OCI-LY7 (cell line): ENCODE measurements around the gene CEP112. TPM values are rescaled to one million over a fixed set of nuclear protein-coding genes. Genes with fewer than 3 reads are reported as not detected.

ENCODE experiments used
- BruUV-seq: library from RNA; stranded (reverse); fragments of 400-500 nt; replicated peaks from 2 replicates; lab custom pipeline; 2021; lab: Mats Ljungman, UMichigan
- CTCF ChIA-PET: fragments of 300-600 bp; sonication (Branson Sonifier 250); formaldehyde crosslinking; loops from one replicate; lab custom pipeline; 2022; ENCODE audit warnings: antibody characterized with exemption; ENCODE audit not compliant: unreplicated experiment; lab: Charles Lee
- POLR2A ChIA-PET: fragments of 300-600 bp; sonication (Branson Sonifier 250); formaldehyde crosslinking; loops from one replicate; lab custom pipeline; 2022; ENCODE audit warnings: antibody characterized with exemption; lab: Charles Lee
- DNase-seq: peaks from one replicate; pipeline ENCODE4 v3.0.0-alpha.2; 2015; ENCODE audit warnings: low spot score
- H2AFZ ChIP-seq: fragments of 200-600 bp; sonication (generic), shearing (Covaris generic); 2 replicates; pipeline ENCODE4 v1.6.1; 2014; ENCODE audit warnings: mild to moderate bottlenecking, antibody characterized with exemption, low read length, moderate library complexity
- H3K27ac ChIP-seq: fragments of 200-600 bp; sonication (generic); 2 replicates; pipeline ENCODE4 v1.5.1; 2014; ENCODE audit warnings: mixed run types, low read depth, mild to moderate bottlenecking, moderate library complexity, low read length, inconsistent platforms; ENCODE audit not compliant: poor library complexity, severe bottlenecking
- H3K36me3 ChIP-seq: fragments of 200-600 bp; sonication (generic); 2 replicates; pipeline ENCODE4 v1.6.1; 2014; ENCODE audit warnings: mild to moderate bottlenecking, antibody characterized with exemption, low read length, moderate library complexity, mixed read lengths; ENCODE audit not compliant: insufficient read depth
- H3K4me1 ChIP-seq: fragments of 200-600 bp; sonication (generic); 2 replicates; pipeline ENCODE4 v1.5.1; 2014; ENCODE audit warnings: mild to moderate bottlenecking, low read length; ENCODE audit not compliant: insufficient read depth, poor library complexity, severe bottlenecking
- H3K4me2 ChIP-seq: fragments of 200-600 bp; sonication (generic); 2 replicates; pipeline ENCODE4 v1.6.1; 2014; ENCODE audit warnings: mild to moderate bottlenecking, low read length
- H3K4me3 ChIP-seq: fragments of 200-600 bp; sonication (generic); 2 replicates; pipeline ENCODE4 v1.5.1; 2014; ENCODE audit warnings: mild to moderate bottlenecking, low read depth, low read length; ENCODE audit not compliant: poor library complexity, severe bottlenecking
- H3K79me2 ChIP-seq: fragments of 200-600 bp; sonication (generic); 2 replicates; pipeline ENCODE4 v1.6.1; 2016; ENCODE audit warnings: low read depth, mild to moderate bottlenecking, low read length, moderate library complexity, mixed read lengths; ENCODE audit not compliant: insufficient read depth
- H3K9me2 ChIP-seq: fragments of 200-600 bp; sonication (generic); 2 replicates; pipeline ENCODE4 v1.6.1; 2016; ENCODE audit warnings: mild to moderate bottlenecking, low read length, mixed read lengths; ENCODE audit not compliant: insufficient read depth
- H3K9me3 ChIP-seq: fragments of 200-600 bp; sonication (generic); 2 replicates; pipeline ENCODE4 v1.6.1; 2014; ENCODE audit warnings: mild to moderate bottlenecking, mixed run types, low read length, mixed read lengths
- H4K20me1 ChIP-seq: fragments of 200-600 bp; sonication (generic); 2 replicates; pipeline ENCODE4 v1.6.1; 2014; ENCODE audit warnings: mild to moderate bottlenecking, antibody characterized with exemption, low read length, moderate library complexity, mixed read lengths; ENCODE audit not compliant: insufficient read depth
- CTCF ChIP-seq: fragments of 200-600 bp; sonication (generic); conservative IDR thresholded peaks from 2 replicates; pipeline ENCODE4 v1.5.1; 2014; ENCODE audit warnings: mild to moderate bottlenecking, antibody characterized with exemption, low read length, moderate library complexity, mixed read lengths
- EZH2phosphoT487 ChIP-seq: fragments of 200-600 bp; sonication (generic); IDR thresholded peaks from 2 replicates; pipeline ENCODE4 v1.6.1; 2018; ENCODE audit warnings: low read depth, borderline replicate concordance, mild to moderate bottlenecking, mixed run types, antibody characterized with exemption, low read length, moderate library complexity, mixed read lengths
- intact Hi-C: fragments of 100-400 bp; cut with micrococcal nuclease; formaldehyde crosslinking; loops from one replicate; pipeline ENCODE4 v1.10.0; 2022; ENCODE audit not compliant: unreplicated experiment
- total RNA-seq, 2 experiments: library from RNA; depleted of rRNA in 1 of 2; stranded (reverse); fragments of >200 nt in 1 of 2; shearing (Covaris generic) in 1 of 2; gene quantifications; 2 replicates each; pipeline ENCODE4 v1.2.3, GENCODE V29; 2014 to 2022

CEP112 gene
- total RNA-seq, 2 experiments from 2014 or later: 2.7 to 6.9 TPM

GRCh38 chr17:65885541-65886312 is 306.2 kb downstream of the CEP112 start:
- ChIA-PET CTCF (no interaction called here), POLR2A (no interaction called here)
- Histone ChIP-seq H3K36me3 (no peaks in the 10 kb centered on the region), H3K4me1 (no peaks in the 10 kb centered on the region), H3K9me3 (no peaks in the 10 kb centered on the region), H3K9me2 (no peaks in the 10 kb centered on the region), H3K27ac (no peak overlapping the region), H3K79me2 (no peaks in the 10 kb centered on the region), H2AFZ (no peak overlapping the region), H3K4me3 (no peak overlapping the region), H3K4me2 (no peak overlapping the region), H4K20me1 (no peaks in the 10 kb centered on the region)
- no peak for DNase-seq
- intact Hi-C loops: no loop called here
- TF ChIP-seq EZH2phosphoT487 (no peak), CTCF (no peak)
- no TSS peak for BruUV-seq

DNA sequence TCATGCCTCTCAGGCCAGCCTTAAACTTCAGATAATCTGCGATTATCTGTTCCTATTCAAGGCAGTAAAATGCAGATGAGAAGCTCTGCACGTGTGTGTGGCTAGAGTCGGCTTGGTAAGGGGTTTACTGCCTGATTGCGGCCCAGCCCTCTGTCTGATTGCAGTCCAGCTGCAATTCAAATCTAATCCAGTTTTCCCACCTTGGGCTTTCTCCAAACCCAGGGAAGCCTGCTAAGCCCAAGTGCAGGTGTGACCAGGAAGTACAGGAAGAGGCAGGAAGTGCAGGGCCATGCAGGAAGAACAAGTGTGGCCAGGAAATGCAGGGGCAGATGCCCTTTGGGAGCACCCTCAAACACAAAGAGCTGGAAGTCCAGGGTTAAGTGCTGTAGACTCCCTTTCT is 314.9 kb downstream of the CEP112 start:
- H3K9me2 ChIP-seq: no peaks in the 10 kb centered on the region
- no peaks in the 10 kb centered on the region for H3K36me3 ChIP-seq
- H3K27ac ChIP-seq: no peak overlapping the region
- TF ChIP-seq EZH2phosphoT487 (no peak), CTCF (no peak)
- ChIA-PET POLR2A (interaction anchor here (0.5 kb wide), 1 partner anchor 980 kb away, joined by 4 read pairs; no protein-coding TSS in a partner anchor), CTCF (no interaction called here)
- H2AFZ ChIP-seq: no peak overlapping the region
- H4K20me1 ChIP-seq: no peaks in the 10 kb centered on the region
- no peak for DNase-seq
- no peak overlapping the region for H3K4me3 ChIP-seq
- no TSS peak for BruUV-seq
- intact Hi-C loops: no loop called here
- H3K4me2 ChIP-seq: no peak overlapping the region
- no peaks in the 10 kb centered on the region for H3K9me3 ChIP-seq
- H3K79me2 ChIP-seq: no peaks in the 10 kb centered on the region
- no peaks in the 10 kb centered on the region for H3K4me1 ChIP-seq

GRCh38 chr17:65868881-65869280 is 323.1 kb downstream of the CEP112 start:
- H3K79me2 ChIP-seq: no peaks in the 10 kb centered on the region
- no peak overlapping the region for H2AFZ ChIP-seq
- CTCF ChIA-PET: no interaction called here
- TF ChIP-seq CTCF: no peak
- TF ChIP-seq EZH2phosphoT487: no peak
- BruUV-seq: no TSS peak
- no peaks in the 10 kb centered on the region for H3K36me3 ChIP-seq
- no peaks in the 10 kb centered on the region for H3K9me3 ChIP-seq
- no peak overlapping the region for H3K4me3 ChIP-seq
- H3K4me1 ChIP-seq: no peaks in the 10 kb centered on the region
- no peak for DNase-seq
- no peak overlapping the region for H3K4me2 ChIP-seq
- H4K20me1 ChIP-seq: no peaks in the 10 kb centered on the region
- POLR2A ChIA-PET: no interaction called here
- intact Hi-C loops: no loop called here
- no peak overlapping the region for H3K27ac ChIP-seq
- no peaks in the 10 kb centered on the region for H3K9me2 ChIP-seq
